ENCODE results near the gene LRRC37A2. TPM values are rescaled to one million over a fixed set of nuclear protein-coding genes. Genes with fewer than 3 reads are reported as not detected.
"Not testable (repeated sequence)": the region's sequence is repeated elsewhere in the genome, so short reads cannot be mapped to it uniquely, and the experiment has no call there.

Gene LRRC37A2
- total RNA-seq, 2 experiments from 2014 or later = 7.8 to 8.1 TPM

- H3K27ac Mint-ChIP-seq; CTCF ChIA-PET; H3K36me3 Mint-ChIP-seq (ENCODE audit: low read depth); intact Hi-C loops (cut with micrococcal nuclease); POLR2A ChIA-PET; H3K9me3 Mint-ChIP-seq; H3K4me3 Mint-ChIP-seq; H3K27me3 Mint-ChIP-seq; H3K4me1 Mint-ChIP-seq (ENCODE audit: low read depth): not testable (repeated sequence)
- DNase-seq = peak; percentile 25
- ATAC-seq = peak; percentile 68
Measured at GRCh38 chr17:46603125-46603524, 90.9 kb downstream of the LRRC37A2 start.

Other genes with a start within 250 kb of the LRRC37A2 start
- gene LRRC37A, start 217.3 kb upstream of the LRRC37A2 start, total RNA-seq = 1 to 10 TPM; 1.7 to 1.8 TPM
- gene ARL17B, start 150.7 kb upstream of the LRRC37A2 start, total RNA-seq = 10 to 100 TPM; 40.3 to 41.4 TPM
- 10 to 100 TPM; 25.0 to 26.1 TPM for gene ARL17A, start 67.2 kb downstream of the LRRC37A2 start, total RNA-seq
- gene NSF, start 78.2 kb downstream of the LRRC37A2 start, total RNA-seq = 10 to 100 TPM; 41.4 to 46.2 TPM